ENCODE measurements around the gene MAMDC4.

The MAMDC4 gene

GRCh38 chr9:136847088-136847825 lies 4.9 kb upstream of the MAMDC4 start:
- Histone ChIP-seq H3K79me1 (ENCODE audit: low read depth, low read length) (peaks cover 27% of the 10 kb centered on the region), H2BK12ac (ENCODE audit: low read length) (peak overlapping the region; percentile 58), H3K4ac (ENCODE audit: low read length) (peak overlapping the region; percentile 76), H3K27ac (replicated peaks; ENCODE audit: low read length) (peak overlapping the region; percentile 67), H3K4me3 (ENCODE audit: low read length in 2 of 2) (peak overlapping the region; percentile 89 to 96), H2AK5ac (ENCODE audit: low read depth, low read length) (peak overlapping the region; percentile 94), H4K8ac (ENCODE audit: low read depth, low read length) (no peak overlapping the region), H2AFZ (ENCODE audit: low read length) (peak overlapping the region; percentile 97), H2BK15ac (ENCODE audit: low read length) (peak overlapping the region; percentile 97), H3K23ac (ENCODE audit: low read depth, low read length, poor library complexity) (peak overlapping the region; percentile 98), H3K9me3 (replicated peaks in 1 of 2; ENCODE audit: control insufficient read depth in 2 of 2, insufficient read depth in 1 of 2, low read depth in 1 of 2, low read length in 2 of 2) (peaks cover 0 to 6% of the 10 kb centered on the region in 2 donors), H3K14ac (ENCODE audit: low read length) (peak overlapping the region; percentile 90), H3K4me2 (ENCODE audit: insufficient read depth, low read length, poor library complexity, severe bottlenecking) (peak overlapping the region; percentile 98), H3K27me3 (ENCODE audit: control insufficient read depth in 3 of 3, insufficient read depth in 3 of 3, low read depth in 1 of 3, low read length in 3 of 3) (peaks cover 0 to 15% (median 11%) of the 10 kb centered on the region in 3 experiments), H3K18ac (ENCODE audit: low read length) (peak overlapping the region; percentile 97), H4K91ac (ENCODE audit: low read depth, low read length, poor library complexity) (peak overlapping the region; percentile 96), H2BK5ac (ENCODE audit: low read length) (peak overlapping the region; percentile 66), H3K4me1 (ENCODE audit: control insufficient read depth in 2 of 2, insufficient read depth in 1 of 2, low read depth in 1 of 2, low read length in 2 of 2) (peaks cover 13 to 22% of the 10 kb centered on the region in 2 donors), H3K36me3 (replicated peaks in 1 of 2; ENCODE audit: control insufficient read depth in 2 of 2, insufficient read depth in 2 of 2, low read length in 2 of 2) (peaks cover 16 to 24% of the 10 kb centered on the region in 2 donors), H3K9ac (ENCODE audit: low read depth, low read length, poor library complexity) (peak overlapping the region; percentile 95), H2BK120ac (ENCODE audit: low read depth, low read length) (peak overlapping the region; percentile 16)
- DNase-seq (ENCODE audit: low spot score), result peak; percentile 70
- no CpG with 5 or more reads among the region's 75 CpGs for WGBS, 2 donors (ENCODE audit: extremely low coverage in 2 of 2, insufficient read length in 2 of 2, insufficient replicate concordance in 1 of 2)

DNA sequence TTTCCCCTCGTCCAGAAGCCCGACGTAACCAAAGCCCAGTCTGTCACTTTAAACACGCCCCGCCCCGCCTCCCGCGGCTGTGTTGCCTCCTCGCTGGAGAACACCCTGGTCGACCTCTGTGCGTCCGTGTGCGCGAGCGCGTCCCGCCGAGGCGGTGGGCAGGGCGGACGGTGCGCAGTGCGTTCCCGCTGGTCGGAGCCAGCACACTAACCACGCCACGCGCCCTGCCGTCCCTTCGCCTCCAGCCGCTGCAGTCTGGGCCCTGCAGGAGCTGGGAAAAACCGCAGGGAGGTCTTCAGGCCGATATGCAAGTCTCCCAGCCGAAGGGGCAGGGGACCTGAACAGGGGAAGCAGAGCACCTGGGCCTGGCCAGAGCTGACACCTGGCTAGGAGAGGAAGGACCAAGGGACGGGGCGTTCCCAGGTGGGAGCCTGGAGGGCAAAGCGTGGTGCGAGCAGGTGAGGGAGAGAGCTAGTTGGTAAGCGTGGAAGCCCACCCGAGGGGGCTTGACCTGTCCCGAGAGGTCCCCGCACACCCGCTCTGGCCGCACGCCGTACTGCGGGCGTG lies 4.2 kb upstream of the MAMDC4 start:
- peak overlapping the region; percentile 94 for H3K27ac ChIP-seq (replicated peaks; ENCODE audit: low read length)
- H3K9ac ChIP-seq (ENCODE audit: low read depth, low read length, poor library complexity), result peak overlapping the region; percentile 95
- peaks cover 0 to 15% (median 11%) of the 10 kb centered on the region in 3 experiments for H3K27me3 ChIP-seq (ENCODE audit: control insufficient read depth in 3 of 3, insufficient read depth in 3 of 3, low read depth in 1 of 3, low read length in 3 of 3)
- peak overlapping the region; percentile 97 for H2AFZ ChIP-seq (ENCODE audit: low read length)
- peak overlapping the region; percentile 86 for H4K8ac ChIP-seq (ENCODE audit: low read depth, low read length)
- H3K36me3 ChIP-seq (replicated peaks in 1 of 2; ENCODE audit: control insufficient read depth in 2 of 2, insufficient read depth in 2 of 2, low read length in 2 of 2), result peaks cover 16 to 26% of the 10 kb centered on the region in 2 donors
- peak overlapping the region; percentile 90 for H2BK12ac ChIP-seq (ENCODE audit: low read length)
- peak overlapping the region; percentile 26 for H3K4ac ChIP-seq (ENCODE audit: low read length)
- H3K79me1 ChIP-seq (ENCODE audit: low read depth, low read length), result peaks cover 24% of the 10 kb centered on the region
- H3K18ac ChIP-seq (ENCODE audit: low read length), result peak overlapping the region; percentile 95
- peak overlapping the region; percentile 98 for H3K4me2 ChIP-seq (ENCODE audit: insufficient read depth, low read length, poor library complexity, severe bottlenecking)
- H2BK120ac ChIP-seq (ENCODE audit: low read depth, low read length), result peak overlapping the region; percentile 96
- H3K9me3 ChIP-seq (replicated peaks in 1 of 2; ENCODE audit: control insufficient read depth in 2 of 2, insufficient read depth in 1 of 2, low read depth in 1 of 2, low read length in 2 of 2), result peaks cover 0 to 6% of the 10 kb centered on the region in 2 donors
- peak overlapping the region; percentile 100 for H2AK5ac ChIP-seq (ENCODE audit: low read depth, low read length)
- H3K4me1 ChIP-seq (ENCODE audit: control insufficient read depth in 2 of 2, insufficient read depth in 1 of 2, low read depth in 1 of 2, low read length in 2 of 2), result peaks cover 9 to 21% of the 10 kb centered on the region in 2 donors
- no CpG with 5 or more reads among the region's 48 CpGs for WGBS, 2 donors (ENCODE audit: extremely low coverage in 2 of 2, insufficient read length in 2 of 2, insufficient replicate concordance in 1 of 2)
- H3K14ac ChIP-seq (ENCODE audit: low read length), result peak overlapping the region; percentile 98
- H2BK15ac ChIP-seq (ENCODE audit: low read length), result peak overlapping the region; percentile 96
- H3K23ac ChIP-seq (ENCODE audit: low read depth, low read length, poor library complexity), result peak overlapping the region; percentile 99
- H4K91ac ChIP-seq (ENCODE audit: low read depth, low read length, poor library complexity), result peak overlapping the region; percentile 85
- DNase-seq (ENCODE audit: low spot score), result peak; percentile 78
- H3K4me3 ChIP-seq (ENCODE audit: low read length in 2 of 2), result peak overlapping the region; percentile 89 to 96
- H2BK5ac ChIP-seq (ENCODE audit: low read length), result peak overlapping the region; percentile 99

GRCh38 chr9:136848393-136849037 lies 3.6 kb upstream of the MAMDC4 start:
- WGBS, 2 donors (ENCODE audit: extremely low coverage in 2 of 2, insufficient read length in 2 of 2, insufficient replicate concordance in 1 of 2), result no CpG with 5 or more reads among the region's 53 CpGs
- Histone ChIP-seq H3K4me2 (ENCODE audit: insufficient read depth, low read length, poor library complexity, severe bottlenecking) (peak overlapping the region; percentile 98), H3K27ac (replicated peaks; ENCODE audit: low read length) (peak overlapping the region; percentile 94), H3K4ac (ENCODE audit: low read length) (peak overlapping the region; percentile 26), H3K4me1 (ENCODE audit: control insufficient read depth in 2 of 2, insufficient read depth in 1 of 2, low read depth in 1 of 2, low read length in 2 of 2) (peaks cover 9 to 19% of the 10 kb centered on the region in 2 donors), H3K4me3 (ENCODE audit: low read length in 2 of 2) (peak overlapping the region; percentile 89 to 96), H3K18ac (ENCODE audit: low read length) (peak overlapping the region; percentile 97), H3K79me1 (ENCODE audit: low read depth, low read length) (peaks cover 24% of the 10 kb centered on the region), H4K91ac (ENCODE audit: low read depth, low read length, poor library complexity) (no peak overlapping the region), H2BK12ac (ENCODE audit: low read length) (peak overlapping the region; percentile 90), H3K9me3 (replicated peaks in 1 of 2; ENCODE audit: control insufficient read depth in 2 of 2, insufficient read depth in 1 of 2, low read depth in 1 of 2, low read length in 2 of 2) (peaks cover 0 to 6% of the 10 kb centered on the region in 2 donors), H3K36me3 (replicated peaks in 1 of 2; ENCODE audit: control insufficient read depth in 2 of 2, insufficient read depth in 2 of 2, low read length in 2 of 2) (peaks cover 16 to 26% of the 10 kb centered on the region in 2 donors), H2BK120ac (ENCODE audit: low read depth, low read length) (peak overlapping the region; percentile 96), H3K27me3 (ENCODE audit: control insufficient read depth in 3 of 3, insufficient read depth in 3 of 3, low read depth in 1 of 3, low read length in 3 of 3) (peaks cover 0 to 15% (median 11%) of the 10 kb centered on the region in 3 experiments), H2AK5ac (ENCODE audit: low read depth, low read length) (peak overlapping the region; percentile 100), H2AFZ (ENCODE audit: low read length) (peak overlapping the region; percentile 97), H4K8ac (ENCODE audit: low read depth, low read length) (peak overlapping the region; percentile 43), H2BK15ac (ENCODE audit: low read length) (peak overlapping the region; percentile 96), H3K9ac (ENCODE audit: low read depth, low read length, poor library complexity) (peak overlapping the region; percentile 95), H3K23ac (ENCODE audit: low read depth, low read length, poor library complexity) (peak overlapping the region; percentile 99), H3K14ac (ENCODE audit: low read length) (peak overlapping the region; percentile 98), H2BK5ac (ENCODE audit: low read length) (peak overlapping the region; percentile 99)
- peak; percentile 27 for DNase-seq (ENCODE audit: low spot score)
